GM12878 (cell line): ENCODE results near the gene ZFHX2. TPM values are rescaled to one million over a fixed set of nuclear protein-coding genes. Genes with fewer than 3 reads are reported as not detected.

Source experiments
- ATAC-seq: fragments of 200-7000 bp; cut with Tn5 transposase; 3 replicates; pipeline ENCODE4 v1.9.1; 2020; ENCODE audit warnings: mild to moderate bottlenecking, moderate library complexity
- BruUV-seq: library from RNA; stranded (reverse); fragments of 400-500 nt; replicated peaks from 2 replicates; lab custom pipeline; 2021; lab: Mats Ljungman, UMichigan
- CTCF ChIA-PET: fragments of 300-600 bp; sonication (Branson Sonifier 250); formaldehyde crosslinking; extraction: SDS; loops from one replicate; lab custom pipeline; 2021; ENCODE audit warnings: inconsistent platforms; lab: Yijun Ruan, JAX
- POLR2A ChIA-PET: fragments of 350-600 bp; formaldehyde crosslinking; extraction: SDS; loops from one replicate; lab custom pipeline; 2021; ENCODE audit warnings: inconsistent platforms; lab: Charles Lee
- RAD21 ChIA-PET: fragments of 300-600 bp; sonication (Branson Sonifier 250); formaldehyde crosslinking; loops from one replicate; lab custom pipeline; 2023; ENCODE audit warnings: antibody characterized with exemption; ENCODE audit not compliant: unreplicated experiment; lab: Charles Lee
- SMC1A ChIA-PET: fragments of 300-600 bp; sonication (Branson Sonifier 250); formaldehyde crosslinking; loops from one replicate; lab custom pipeline; 2023; ENCODE audit not compliant: unreplicated experiment, uncharacterized antibody; lab: Charles Lee
- DNase-seq: peaks from one replicate; pipeline ENCODE4 v3.0.0-alpha.2; 2011; ENCODE audit warnings: low read depth, low spot score
- FAIRE-seq: peaks from 3 replicates; lab custom pipeline; 2011; peaks lifted over from hg19 to GRCh38; lab: Jason Lieb, UNC
- H2AFZ ChIP-seq: 2 replicates; pipeline ENCODE4 v1.6.0; 2011; ENCODE audit warnings: low read depth, low read length, control low read depth; ENCODE audit not compliant: control insufficient read depth
- H3K27ac ChIP-seq: 2 replicates; pipeline ENCODE4 v1.5.1; 2011; ENCODE audit warnings: control low read depth; ENCODE audit not compliant: control insufficient read depth, insufficient read depth
- H3K27me3 ChIP-seq, 2 experiments: replicated peaks in 1 of 2; 2 replicates each; pipeline versions ENCODE4 v1.6.0 to v1.6.1; 2011; ENCODE audit warnings: low read length in 1 of 2; ENCODE audit not compliant: control insufficient read depth in 2 of 2, insufficient read depth in 2 of 2
- H3K36me3 ChIP-seq, 2 experiments: 2 replicates each; pipeline ENCODE4 v1.5.1; 2011; ENCODE audit warnings: low read length in 1 of 2; ENCODE audit not compliant: control insufficient read depth in 2 of 2, insufficient read depth in 2 of 2
- H3K4me1 ChIP-seq: 2 replicates; pipeline ENCODE4 v1.6.1; 2011; ENCODE audit warnings: mild to moderate bottlenecking, low read length, moderate library complexity, mixed read lengths; ENCODE audit not compliant: control insufficient read depth, insufficient read depth
- H3K4me2 ChIP-seq: 2 replicates; pipeline ENCODE4 v1.6.0; 2011; ENCODE audit warnings: control low read depth; ENCODE audit not compliant: control insufficient read depth, insufficient read depth
- H3K4me3 ChIP-seq: fragments of 200-600 bp; sonication (generic); 2 replicates; pipeline ENCODE4 v1.5.1; 2016
- H3K79me2 ChIP-seq: 2 replicates; pipeline ENCODE4 v1.6.0; 2011; ENCODE audit warnings: low read length; ENCODE audit not compliant: control insufficient read depth, insufficient read depth
- H3K9ac ChIP-seq: 2 replicates; pipeline ENCODE4 v1.8.0; 2011; ENCODE audit warnings: low read length, control low read depth, mixed read lengths; ENCODE audit not compliant: control insufficient read depth, insufficient read depth
- H3K9me3 ChIP-seq: replicated peaks from 3 replicates; pipeline ENCODE4 v1.5.1; 2011; ENCODE audit warnings: mild to moderate bottlenecking, low read length; ENCODE audit not compliant: control insufficient read depth, insufficient read depth
- H4K20me1 ChIP-seq: 2 replicates; pipeline ENCODE4 v1.6.0; 2011; ENCODE audit not compliant: control insufficient read depth, insufficient read depth
- ATF3 ChIP-seq: IDR thresholded peaks from 2 replicates; pipeline ENCODE4 v1.6.1; 2011; ENCODE audit warnings: low read depth, mild to moderate bottlenecking, low read length, moderate library complexity, borderline replicate concordance; ENCODE audit errors: extremely low read depth
- ATF7 ChIP-seq: fragments of 450-650 bp; IDR thresholded peaks from 2 replicates; pipeline ENCODE4 v1.6.1; 2016; ENCODE audit warnings: low read depth, mild to moderate bottlenecking
- BACH1 ChIP-seq: fragments of 450-650 bp; IDR thresholded peaks from 2 replicates; pipeline ENCODE4 v1.6.1; 2017; ENCODE audit warnings: mild to moderate bottlenecking, borderline replicate concordance
- CHD1 ChIP-seq: IDR thresholded peaks from 2 replicates; pipeline ENCODE4 v1.6.1; 2012; ENCODE audit warnings: low read depth, low read length, improper control_type of control experiment
- EP300 ChIP-seq, 2 experiments: fragments of 150-350 bp in 1 of 2; IDR thresholded peaks; 2 replicates each; pipeline ENCODE4 v1.6.1; 2011 to 2012; ENCODE audit warnings: low read depth in 2 of 2, low read length in 2 of 2, borderline replicate concordance in 1 of 2, improper control_type of control experiment in 1 of 2, inconsistent platforms in 1 of 2; ENCODE audit not compliant: control insufficient read depth in 1 of 2
- MEF2A ChIP-seq: IDR thresholded peaks from 2 replicates; pipeline ENCODE4 v1.6.1; 2011; ENCODE audit warnings: low read depth, mild to moderate bottlenecking, low read length, moderate library complexity; ENCODE audit not compliant: insufficient read depth
- MEF2B ChIP-seq: fragments of 450-650 bp; IDR thresholded peaks from 2 replicates; pipeline ENCODE4 v1.6.1; 2018; ENCODE audit warnings: mild to moderate bottlenecking, moderate library complexity; ENCODE audit not compliant: partially characterized antibody, poor library complexity, severe bottlenecking
- NFIC ChIP-seq: IDR thresholded peaks from 2 replicates; pipeline ENCODE4 v1.6.1; 2012; ENCODE audit warnings: low read depth, mild to moderate bottlenecking, inconsistent platforms, low read length, moderate library complexity
- PAX5 ChIP-seq: IDR thresholded peaks from 2 replicates; pipeline ENCODE4 v1.6.1; 2011; ENCODE audit warnings: low read depth, low read length, borderline replicate concordance
- RAD21 ChIP-seq: IDR thresholded peaks from 2 replicates; pipeline ENCODE4 v1.6.1; 2011; ENCODE audit warnings: mild to moderate bottlenecking, low read depth, low read length, moderate library complexity; ENCODE audit not compliant: insufficient read depth
- SREBF1 ChIP-seq: IDR thresholded peaks from 2 replicates; pipeline ENCODE4 v1.6.1; 2012; ENCODE audit warnings: mild to moderate bottlenecking, low read length
- TCF12 ChIP-seq: IDR thresholded peaks from 2 replicates; pipeline ENCODE4 v1.6.1; 2011; ENCODE audit warnings: low read depth, mild to moderate bottlenecking, low read length
- YY1 ChIP-seq: IDR thresholded peaks from 2 replicates; pipeline ENCODE4 v1.6.1; 2011; ENCODE audit warnings: low read depth, mild to moderate bottlenecking, low read length
- ZNF622 ChIP-seq: fragments of 450-650 bp; IDR thresholded peaks from 2 replicates; pipeline ENCODE4 v1.6.1; 2017; ENCODE audit warnings: mild to moderate bottlenecking, inconsistent platforms
- WGBS: methylation state at CpG from one replicate; pipeline ENCODE4 v1.1.6; 2016; ENCODE audit warnings: low lambda C conversion rate; ENCODE audit not compliant: insufficient replicate concordance, insufficient coverage; ENCODE audit errors: missing lambda C conversion rate; 5-methylcytosine and 5-hydroxymethylcytosine counted together
- in situ Hi-C: fragments of 300-500 bp; cut with MboI; formaldehyde crosslinking; loops from 9 replicates; pipeline ENCODE4 v1.14.3; 2018; ENCODE audit warnings: mixed read lengths
- intact Hi-C: fragments of 100-400 bp; cut with micrococcal nuclease; formaldehyde crosslinking; loops from one replicate; pipeline ENCODE4 v1.14.2; 2022; ENCODE audit not compliant: unreplicated experiment
- polyA plus RNA-seq, 11 experiments: library from polyadenylated mRNA; depleted of rRNA in 4 of 11; unstranded in 6 of 11; stranded (reverse) in 5 of 11; fragments of >200 nt; fragmentation: Nextera tagmentation in 4 of 11; fragmentation: Illumina TruSeq in 1 of 11; extraction: Ambion mirVana in 4 of 11; extraction: Trizol in 1 of 11; gene quantifications; 1 replicate in 1 of 11; 2 replicates in 10 of 11; pipeline versions ENCODE4 v1.2.1 to v1.2.3, GENCODE V29; 2011 to 2016; ENCODE audit warnings: inconsistent platforms in 2 of 11, missing spikeins in 2 of 11, low read depth in 1 of 11
- total RNA-seq, 4 experiments: library from RNA; depleted of rRNA in 3 of 4; stranded (reverse); fragments of >200 nt in 3 of 4; fragmentation: Illumina TruSeq in 1 of 4; extraction: Trizol in 1 of 4; gene quantifications; 2 replicates each; pipeline versions ENCODE4 v1.2.1 to v1.2.3, GENCODE V29; 2013 to 2021
- TF ChIP-seq, protein P1 (sequence below): fragments of 450-650 bp; IDR thresholded peaks from 2 replicates; pipeline ENCODE4 v1.6.1; 2017; ENCODE audit warnings: mild to moderate bottlenecking, low read depth, inconsistent platforms; ENCODE audit not compliant: poor library complexity, severe bottlenecking

Gene ZFHX2
- total and polyA plus RNA-seq, 10 of the 15 experiments (the other 5 are each of a cell fraction or from before 2014, with no cell fraction given) = 0.27 to 2.2 (median 0.55) TPM

DNA sequence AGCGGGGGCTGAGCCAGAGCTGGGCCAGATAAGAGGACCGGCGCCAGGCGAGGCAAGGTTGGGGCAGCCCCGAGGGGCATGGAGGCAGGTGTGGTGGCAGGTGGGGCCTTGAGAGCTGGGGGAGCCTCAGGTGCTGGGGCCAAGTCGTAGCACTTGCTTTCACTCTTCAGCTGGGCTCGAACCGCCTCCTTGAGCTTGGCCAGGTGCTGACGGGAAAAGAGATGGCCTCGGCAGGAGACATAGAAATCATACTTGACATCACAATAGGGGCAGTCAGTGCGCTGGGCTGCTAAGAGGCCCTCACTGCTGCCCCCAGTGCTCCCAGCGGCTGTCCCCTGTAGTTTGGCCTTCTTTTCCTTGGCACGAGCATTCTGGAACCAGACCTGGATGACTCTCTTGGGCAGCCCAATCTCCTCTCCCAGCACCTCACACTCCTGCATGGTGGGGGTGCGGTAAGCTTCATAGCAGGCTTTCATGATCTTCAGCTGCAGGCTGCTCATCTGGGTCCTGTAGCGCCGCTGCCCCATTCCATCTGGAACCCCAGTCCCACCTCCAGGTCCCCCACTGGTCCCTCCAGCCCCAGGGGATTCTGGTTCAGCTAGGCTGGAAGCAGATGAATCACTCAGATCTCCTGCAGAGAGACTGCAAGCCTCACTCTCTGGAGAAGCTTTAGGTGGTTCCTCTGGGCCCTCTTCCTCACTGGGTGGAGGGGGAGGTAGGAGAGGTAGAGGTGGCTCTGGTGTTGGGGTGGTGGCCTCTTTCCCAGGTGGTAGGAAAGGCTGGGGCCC is 28.1 kb downstream of the ZFHX2 start:
- SMC1A ChIA-PET = interaction anchor here (1.3 kb wide), 1 partner anchor 34 kb away, joined by 3 read pairs; no protein-coding TSS in a partner anchor
- H3K27ac ChIP-seq = no peak overlapping the region
- CTCF ChIA-PET = interaction anchor here (0.5 to 1.5 kb wide), 3 partner anchors 16 to 35 kb away, joined by 3 read pairs; no protein-coding TSS in a partner anchor
- no peaks in the 10 kb centered on the region for H3K36me3 ChIP-seq
- H3K9ac ChIP-seq = no peak overlapping the region
- no peak for TF ChIP-seq NFIC
- TF ChIP-seq SREBF1 = no peak
- no peak for TF ChIP-seq YY1
- no peak for TF ChIP-seq ATF7
- TF ChIP-seq ZNF622 = no peak
- TF ChIP-seq, protein P1, sequence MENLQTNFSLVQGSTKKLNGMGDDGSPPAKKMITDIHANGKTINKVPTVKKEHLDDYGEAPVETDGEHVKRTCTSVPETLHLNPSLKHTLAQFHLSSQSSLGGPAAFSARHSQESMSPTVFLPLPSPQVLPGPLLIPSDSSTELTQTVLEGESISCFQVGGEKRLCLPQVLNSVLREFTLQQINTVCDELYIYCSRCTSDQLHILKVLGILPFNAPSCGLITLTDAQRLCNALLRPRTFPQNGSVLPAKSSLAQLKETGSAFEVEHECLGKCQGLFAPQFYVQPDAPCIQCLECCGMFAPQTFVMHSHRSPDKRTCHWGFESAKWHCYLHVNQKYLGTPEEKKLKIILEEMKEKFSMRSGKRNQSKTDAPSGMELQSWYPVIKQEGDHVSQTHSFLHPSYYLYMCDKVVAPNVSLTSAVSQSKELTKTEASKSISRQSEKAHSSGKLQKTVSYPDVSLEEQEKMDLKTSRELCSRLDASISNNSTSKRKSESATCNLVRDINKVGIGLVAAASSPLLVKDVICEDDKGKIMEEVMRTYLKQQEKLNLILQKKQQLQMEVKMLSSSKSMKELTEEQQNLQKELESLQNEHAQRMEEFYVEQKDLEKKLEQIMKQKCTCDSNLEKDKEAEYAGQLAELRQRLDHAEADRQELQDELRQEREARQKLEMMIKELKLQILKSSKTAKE = no peak
- no peak for TF ChIP-seq MEF2A
- TF ChIP-seq RAD21 = no peak
- no peak for TF ChIP-seq EP300 (IDR thresholded peaks at IDR 0.05; ENCODE audit: borderline replicate concordance in 1 of 2, control insufficient read depth in 1 of 2, low read depth in 2 of 2, low read length in 2 of 2)
- TF ChIP-seq TCF12 = no peak
- TF ChIP-seq MEF2B = no peak
- TF ChIP-seq BACH1 = no peak
- no peak for TF ChIP-seq ATF3
- TF ChIP-seq PAX5 = no peak
- TF ChIP-seq CHD1 = no peak
- no peak overlapping the region for H3K4me3 ChIP-seq
- 74% methylated on average over 16 of the region's 16 CpGs for WGBS
- H3K4me2 ChIP-seq = no peak overlapping the region
- in situ Hi-C loops (no loop called here), intact Hi-C loops (no loop called here)
- RAD21 ChIA-PET = no interaction called here
- ATAC-seq = no peak
- FAIRE-seq = no peak
- H3K79me2 ChIP-seq = no peaks in the 10 kb centered on the region
- H3K9me3 ChIP-seq = no peaks in the 10 kb centered on the region
- BruUV-seq = no TSS peak
- H3K27me3 ChIP-seq = no peaks in the 10 kb centered on the region
- POLR2A ChIA-PET = no interaction called here
- H2AFZ ChIP-seq = no peak overlapping the region
- no peaks in the 10 kb centered on the region for H3K4me1 ChIP-seq
- DNase-seq = no peak
- H4K20me1 ChIP-seq = no peaks in the 10 kb centered on the region
